ENCODE data around the gene PRR14.

Gene PRR14

DNA sequence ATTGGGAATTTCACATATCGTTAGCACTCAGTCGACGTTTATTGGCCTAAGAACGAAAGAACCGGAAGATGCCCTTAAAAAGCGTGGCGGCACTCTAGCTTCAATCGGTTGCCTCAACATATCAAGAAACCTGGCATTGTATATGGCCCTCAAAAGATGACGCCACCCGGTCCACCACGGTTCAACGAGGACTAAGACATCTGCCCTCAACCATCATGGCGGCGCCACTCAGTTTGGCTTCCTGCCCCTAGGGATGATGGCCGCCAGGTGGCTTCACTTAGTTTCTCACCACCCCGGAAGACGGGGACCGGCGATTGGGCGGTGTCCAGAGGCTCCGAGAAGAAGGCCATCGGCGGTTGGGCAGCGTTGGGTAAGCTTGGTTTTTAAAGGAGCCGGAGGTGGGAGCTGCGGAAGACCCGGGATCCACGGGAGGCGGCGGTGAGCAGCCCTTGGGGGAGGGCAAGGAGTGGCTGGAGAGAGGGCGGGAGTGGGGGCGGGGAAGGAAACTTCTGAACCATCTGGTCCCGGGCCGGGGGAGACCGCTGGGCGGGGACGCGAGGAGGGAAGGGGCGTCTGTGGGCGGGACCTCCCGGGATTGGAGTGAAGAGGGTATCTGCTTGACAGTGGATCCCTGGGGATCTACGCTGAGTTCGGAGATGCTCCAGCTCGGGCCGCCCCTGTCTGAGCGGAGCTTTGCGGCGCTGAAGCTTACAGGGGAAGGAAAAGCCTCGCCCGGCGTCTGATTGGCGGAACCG, at the start of gene PRR14:
Gene PRR14 (plus strand): TSS at position 592 of the 755 bp plus-strand sequence. CDS start 686 bp downstream, outside the sequence.
- POLR2A ChIA-PET, result interaction anchor here (0.7 to 3.1 kb wide), 19 partner anchors 8 to 279 kb away, joined by 3 to 27 read pairs (median 4); partner anchors contain the start of genes FBRS, SRCAP, ZNF688 and ZNF689
- DNase-seq (ENCODE audit: extremely low spot score), result peak; percentile 99
- CTCF ChIA-PET, result interaction anchor here (0.7 to 3.1 kb wide), 6 partner anchors 8 to 115 kb away, joined by 3 to 11 read pairs (median 4); no protein-coding TSS in a partner anchor
- no peak for TF ChIP-seq CTBP1 (IDR thresholded peaks at IDR 0.05; ENCODE audit: borderline replicate concordance)
- TF ChIP-seq, protein P1, sequence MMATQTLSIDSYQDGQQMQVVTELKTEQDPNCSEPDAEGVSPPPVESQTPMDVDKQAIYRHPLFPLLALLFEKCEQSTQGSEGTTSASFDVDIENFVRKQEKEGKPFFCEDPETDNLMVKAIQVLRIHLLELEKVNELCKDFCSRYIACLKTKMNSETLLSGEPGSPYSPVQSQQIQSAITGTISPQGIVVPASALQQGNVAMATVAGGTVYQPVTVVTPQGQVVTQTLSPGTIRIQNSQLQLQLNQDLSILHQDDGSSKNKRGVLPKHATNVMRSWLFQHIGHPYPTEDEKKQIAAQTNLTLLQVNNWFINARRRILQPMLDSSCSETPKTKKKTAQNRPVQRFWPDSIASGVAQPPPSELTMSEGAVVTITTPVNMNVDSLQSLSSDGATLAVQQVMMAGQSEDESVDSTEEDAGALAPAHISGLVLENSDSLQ (IDR thresholded peaks at IDR 0.05), result no peak
- no peak for TF ChIP-seq SP1 (IDR thresholded peaks at IDR 0.05)
- no peak for TF ChIP-seq ZNF384 (IDR thresholded peaks at IDR 0.05)
- TF ChIP-seq HDGF (IDR thresholded peaks at IDR 0.05; ENCODE audit: borderline replicate concordance), result no peak
- no peak for TF ChIP-seq FOXA1 (IDR thresholded peaks at IDR 0.05)
- no peak for TF ChIP-seq NFRKB (IDR thresholded peaks at IDR 0.05)

DNA sequence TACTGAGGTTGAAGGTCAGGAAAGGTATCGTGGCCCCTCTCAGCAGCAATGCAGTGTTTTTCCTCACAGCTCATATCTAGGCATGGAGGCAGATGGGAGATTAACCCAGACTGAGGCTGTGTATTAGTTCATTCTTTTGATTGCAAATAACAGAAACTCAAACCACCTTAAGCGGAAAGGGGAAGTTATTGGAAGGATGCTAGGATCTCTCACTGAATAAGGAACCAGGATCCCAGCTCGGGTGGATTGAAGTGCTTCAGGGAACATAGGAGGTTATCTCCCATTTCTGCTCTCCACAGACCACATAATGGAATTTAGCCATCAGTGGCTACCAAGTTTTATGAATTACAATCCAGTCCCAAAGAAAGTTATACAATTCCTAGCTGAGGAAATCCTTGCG, 48.8 kb upstream of the PRR14 start:
- ChIA-PET POLR2A (interaction anchor here (1.0 to 3.6 kb wide), 9 partner anchors 8 to 172 kb away, joined by 3 to 25 read pairs (median 4); partner anchors contain the start of genes DCTPP1, ZNF688, ZNF689 and ZNF747), CTCF (interaction anchor here (0.6 to 2.8 kb wide), 4 partner anchors 14 to 226 kb away, joined by 3 to 11 read pairs (median 3); no protein-coding TSS in a partner anchor)
- TF ChIP-seq FOXK2 (IDR thresholded peaks at IDR 0.05), result no peak
- TF ChIP-seq, protein P1 (IDR thresholded peaks at IDR 0.05), result no peak
- TF ChIP-seq LEF1 (IDR thresholded peaks at IDR 0.05; ENCODE audit: borderline replicate concordance), result no peak
- no peak for DNase-seq (ENCODE audit: extremely low spot score)

DNA sequence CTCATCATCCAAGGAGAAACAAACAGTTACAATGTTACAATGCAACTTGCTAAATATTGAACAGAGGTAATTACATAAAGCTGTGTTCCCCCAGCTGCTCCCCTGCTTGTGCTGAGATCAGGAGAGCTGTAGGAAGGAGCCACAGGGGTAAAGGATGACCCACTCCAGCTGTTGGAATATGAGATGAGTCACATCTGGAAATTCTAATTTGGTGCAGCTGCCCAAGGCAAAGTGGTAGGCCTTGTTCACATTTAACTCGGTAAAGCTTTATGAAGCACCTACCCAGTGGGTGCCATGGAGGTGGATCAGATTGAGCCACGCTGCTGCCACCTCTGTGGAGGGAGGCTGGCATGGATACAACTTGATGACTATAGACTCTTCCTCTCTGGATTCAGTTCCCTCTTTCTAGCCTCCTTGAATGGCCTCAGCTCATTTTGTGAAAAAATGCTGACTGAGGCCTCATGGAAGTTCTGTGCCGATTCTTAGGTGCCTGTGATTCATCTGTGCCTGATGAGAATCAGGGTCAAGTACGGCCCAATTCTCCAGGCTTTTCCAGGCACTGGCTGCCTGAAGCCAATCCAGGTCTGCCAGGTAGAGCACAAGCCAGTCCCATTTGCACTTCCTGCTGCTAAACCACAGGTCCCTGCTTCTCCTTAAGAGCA, 48.0 kb upstream of the PRR14 start:
- DNase-seq (ENCODE audit: extremely low spot score), result no peak
- ChIA-PET POLR2A (interaction anchor here (0.7 to 3.6 kb wide), 13 partner anchors 7 to 196 kb away, joined by 3 to 25 read pairs (median 4); partner anchors contain the start of genes DCTPP1, ZNF688, ZNF689 and ZNF747), CTCF (interaction anchor here (1.0 to 2.8 kb wide), 3 partner anchors 13 to 37 kb away, joined by 3 to 11 read pairs (median 3); no protein-coding TSS in a partner anchor)
- TF ChIP-seq NFRKB (IDR thresholded peaks at IDR 0.05), result no peak
- no peak for TF ChIP-seq ELF4 (IDR thresholded peaks at IDR 0.05)
- no peak for TF ChIP-seq FOXA1 (IDR thresholded peaks at IDR 0.05)
- TF ChIP-seq CTBP1 (IDR thresholded peaks at IDR 0.05; ENCODE audit: borderline replicate concordance), result no peak
- TF ChIP-seq LEF1 (IDR thresholded peaks at IDR 0.05; ENCODE audit: borderline replicate concordance), result no peak
- TF ChIP-seq, protein P1 (IDR thresholded peaks at IDR 0.05), result no peak

DNA sequence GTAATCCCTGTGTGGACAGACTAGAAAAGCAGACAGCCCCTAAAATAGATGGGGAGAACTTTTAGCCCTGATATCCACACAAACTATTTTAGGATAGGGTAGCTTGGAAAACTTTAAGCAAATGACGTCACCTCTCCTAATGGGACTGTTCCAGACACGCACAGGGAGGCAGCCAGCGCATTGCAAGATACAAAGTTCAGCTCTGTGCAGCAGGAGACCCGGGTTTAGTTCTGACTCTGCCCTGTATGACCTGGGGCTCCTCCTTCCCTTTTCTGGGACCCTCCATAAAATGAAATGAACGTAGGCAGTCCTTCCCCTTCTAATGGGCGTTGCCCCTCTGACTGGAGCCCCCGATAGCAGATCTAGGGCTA, 46.8 kb upstream of the PRR14 start:
- POLR2A ChIA-PET, result interaction anchor here (1.0 to 1.9 kb wide), 3 partner anchors 11 to 46 kb away, joined by 3 to 5 read pairs (median 4); partner anchors contain the start of genes ZNF688 and ZNF764
- no peak for DNase-seq (ENCODE audit: extremely low spot score)
- CTCF ChIA-PET, result interaction anchor here (1.4 to 2.8 kb wide), 2 partner anchors 12 to 26 kb away, joined by 3 to 11 read pairs; no protein-coding TSS in a partner anchor
- no peak for TF ChIP-seq NFRKB (IDR thresholded peaks at IDR 0.05)

DNA sequence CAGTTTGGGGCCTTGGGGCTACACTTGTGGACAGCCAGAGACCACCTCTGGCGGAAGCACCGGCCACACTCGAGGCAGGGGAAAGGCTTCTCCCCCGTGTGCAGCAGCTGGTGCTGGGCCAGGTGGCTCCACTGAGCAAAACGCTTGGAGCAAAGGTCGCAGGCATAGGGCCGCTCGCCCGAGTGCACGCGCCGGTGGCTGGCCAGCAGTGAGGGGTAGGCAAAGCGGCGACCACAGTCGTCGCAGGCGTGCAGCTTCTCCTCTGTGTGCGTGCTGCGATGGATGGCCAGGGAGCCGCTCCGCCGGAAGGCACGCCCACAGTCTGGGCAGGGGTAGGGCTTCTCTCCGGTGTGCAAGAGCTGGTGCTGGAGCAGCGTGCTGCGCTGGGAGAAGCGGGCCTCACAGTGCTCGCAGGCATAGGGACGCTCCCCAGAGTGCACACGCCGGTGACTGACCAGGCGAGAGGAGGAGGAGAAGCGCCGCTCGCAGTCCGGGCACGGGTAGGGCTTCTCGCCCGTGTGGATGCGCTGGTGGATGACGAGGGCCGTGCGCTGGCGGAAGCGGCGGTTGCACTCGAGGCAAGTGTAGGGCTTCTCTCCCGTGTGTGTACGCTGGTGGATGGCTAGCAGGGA, 46.3 kb upstream of the PRR14 start:
- no peak for DNase-seq (ENCODE audit: extremely low spot score)
- ChIA-PET POLR2A (interaction anchor here (1.0 to 1.9 kb wide), 3 partner anchors 11 to 46 kb away, joined by 3 to 5 read pairs (median 4); partner anchors contain the start of genes ZNF688 and ZNF764), CTCF (interaction anchor here (1.4 to 2.8 kb wide), 2 partner anchors 11 to 25 kb away, joined by 3 to 11 read pairs; no protein-coding TSS in a partner anchor)
- no peak for TF ChIP-seq FOXK2 (IDR thresholded peaks at IDR 0.05)
- TF ChIP-seq SUZ12 (IDR thresholded peaks at IDR 0.05), result no peak
- no peak for TF ChIP-seq CTBP1 (IDR thresholded peaks at IDR 0.05; ENCODE audit: borderline replicate concordance)
- no peak for TF ChIP-seq ELF4 (IDR thresholded peaks at IDR 0.05)
- TF ChIP-seq BHLHE40 (IDR thresholded peaks at IDR 0.05; ENCODE audit: borderline replicate concordance), result no peak
- no peak for TF ChIP-seq SP1 (IDR thresholded peaks at IDR 0.05)
- no peak for TF ChIP-seq FOXA1 (IDR thresholded peaks at IDR 0.05)
- no peak for TF ChIP-seq L3MBTL2 (conservative IDR thresholded peaks at IDR 0.05)
- TF ChIP-seq ZNF384 (IDR thresholded peaks at IDR 0.05), result no peak
- no peak for TF ChIP-seq FOXM1 (IDR thresholded peaks at IDR 0.05; ENCODE audit: borderline replicate concordance)
- TF ChIP-seq, protein P1 (IDR thresholded peaks at IDR 0.05), result no peak
- TF ChIP-seq TARDBP (IDR thresholded peaks at IDR 0.05), result no peak
- no peak for TF ChIP-seq NFRKB (IDR thresholded peaks at IDR 0.05)
- no peak for TF ChIP-seq LEF1 (IDR thresholded peaks at IDR 0.05; ENCODE audit: borderline replicate concordance)
- TF ChIP-seq HDGF (IDR thresholded peaks at IDR 0.05; ENCODE audit: borderline replicate concordance), result no peak
- no peak for TF ChIP-seq ARNT (IDR thresholded peaks at IDR 0.05)

Measured in HEK293T (cell line).